KMS-11 (cell line): Measurements from ENCODE around the gene CLDN4.
A peak's percentile ranks its signal among the peaks of the same experiment; 100 is the strongest.

Source experiments
- H2AFZ ChIP-seq: fragments of 200-600 bp; sonication (generic); 2 replicates; pipeline ENCODE4 v1.6.1; 2016; ENCODE audit warnings: antibody characterized with exemption, mixed run types, low read depth
- H3K27ac ChIP-seq: fragments of 200-600 bp; sonication (generic); 2 replicates; pipeline ENCODE4 v1.6.1; 2016; ENCODE audit warnings: mild to moderate bottlenecking, mixed run types
- H3K27me3 ChIP-seq: fragments of 200-600 bp; sonication (generic); 2 replicates; pipeline ENCODE4 v1.6.1; 2017; ENCODE audit warnings: mild to moderate bottlenecking, low read depth, mixed run types, moderate library complexity; ENCODE audit not compliant: insufficient read depth
- H3K36me3 ChIP-seq: fragments of 200-600 bp; sonication (generic); 2 replicates; pipeline ENCODE4 v1.6.1; 2017; ENCODE audit warnings: mild to moderate bottlenecking, mixed run types; ENCODE audit not compliant: insufficient read depth
- H3K4me1 ChIP-seq: fragments of 200-600 bp; sonication (generic); 2 replicates; pipeline ENCODE4 v1.6.1; 2016; ENCODE audit warnings: mild to moderate bottlenecking, low read depth, mixed run types; ENCODE audit not compliant: poor library complexity, severe bottlenecking
- H3K4me2 ChIP-seq: fragments of 200-600 bp; sonication (generic); 2 replicates; pipeline ENCODE4 v1.7.0; 2016; ENCODE audit warnings: mild to moderate bottlenecking, mixed run types
- H3K4me3 ChIP-seq: fragments of 200-600 bp; sonication (generic); IDR thresholded peaks from 2 replicates; pipeline ENCODE4 v1.6.1; 2017; ENCODE audit warnings: low read depth, low read length, mixed read lengths; ENCODE audit not compliant: insufficient read depth
- H3K79me2 ChIP-seq: fragments of 200-600 bp; sonication (generic); 2 replicates; pipeline ENCODE4 v1.6.1; 2016; ENCODE audit warnings: low read depth, mixed run types; ENCODE audit not compliant: insufficient read depth
- H3K9ac ChIP-seq: fragments of 200-600 bp; sonication (generic); 2 replicates; pipeline ENCODE4 v1.6.1; 2016; ENCODE audit warnings: mild to moderate bottlenecking, mixed run types
- H4K20me1 ChIP-seq: fragments of 200-600 bp; sonication (generic); 2 replicates; pipeline ENCODE4 v1.6.1; 2016; ENCODE audit warnings: mild to moderate bottlenecking, mixed run types; ENCODE audit not compliant: insufficient read depth
- CTCF ChIP-seq: fragments of 200-600 bp; sonication (generic); conservative IDR thresholded peaks from 2 replicates; pipeline ENCODE4 v1.6.1; 2017; ENCODE audit warnings: low read depth, mild to moderate bottlenecking, antibody characterized with exemption, low read length, moderate library complexity, mixed read lengths

The CLDN4 gene

GRCh38 chr7:73847941-73848723, 17.3 kb downstream of the CLDN4 start:
- Histone ChIP-seq H3K4me3 (no peak overlapping the region), H3K79me2 (no peaks in the 10 kb centered on the region), H3K27me3 (no peaks in the 10 kb centered on the region), H3K4me2 (no peak overlapping the region; the same call in 1 of the 2 replicates), H3K4me1 (peaks cover 83% of the 10 kb centered on the region), H4K20me1 (no peaks in the 10 kb centered on the region), H2AFZ (no peak overlapping the region), H3K27ac (no peak overlapping the region), H3K9ac (no peak overlapping the region), H3K36me3 (no peaks in the 10 kb centered on the region)
- TF ChIP-seq CTCF = no peak

DNA sequence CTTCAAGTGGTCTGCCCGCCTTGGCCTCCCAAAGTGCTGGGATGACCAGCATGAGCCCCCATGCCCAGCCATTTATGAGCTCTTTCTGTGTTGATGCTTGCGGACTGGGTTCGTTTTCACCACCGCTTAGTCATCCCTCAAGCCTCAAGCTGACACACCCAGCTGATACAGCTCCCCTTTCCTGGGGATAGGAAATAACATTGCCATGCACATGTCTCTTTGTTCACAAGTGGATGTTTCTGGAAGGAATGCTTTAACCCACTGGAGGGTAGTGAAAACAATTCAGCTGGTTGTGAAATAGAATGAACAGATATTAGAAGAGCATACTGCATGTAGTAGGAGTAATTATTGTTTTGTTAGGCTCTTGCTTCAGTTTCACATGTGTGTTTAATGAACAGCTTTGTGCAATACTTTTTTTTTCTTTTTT, 20.0 kb downstream of the CLDN4 start:
- H3K79me2 ChIP-seq = no peaks in the 10 kb centered on the region
- peaks cover 7% of the 10 kb centered on the region; the same call in 1 of the 2 replicates for H3K27me3 ChIP-seq
- no peaks in the 10 kb centered on the region for H4K20me1 ChIP-seq
- H3K4me1 ChIP-seq = peaks cover 61% of the 10 kb centered on the region
- H3K9ac ChIP-seq = peak overlapping the region; percentile 52; the same call in 1 of the 2 replicates
- peak overlapping the region; percentile 67 for H3K4me2 ChIP-seq
- H3K36me3 ChIP-seq = no peaks in the 10 kb centered on the region
- TF ChIP-seq CTCF = no peak
- H3K4me3 ChIP-seq = no peak overlapping the region
- peak overlapping the region; percentile 81 for H3K27ac ChIP-seq
- H2AFZ ChIP-seq = peak overlapping the region; percentile 42; the same call in 1 of the 2 replicates

GRCh38 chr7:73851410-73852338, 20.9 kb downstream of the CLDN4 start:
- Histone ChIP-seq H3K27ac (peak overlapping the region; percentile 81), H2AFZ (peak overlapping the region; percentile 42), H3K36me3 (no peaks in the 10 kb centered on the region), H3K27me3 (peaks cover 10% of the 10 kb centered on the region; the same call in 1 of the 2 replicates), H3K4me3 (no peak overlapping the region), H3K9ac (peak overlapping the region; percentile 52; the same call in 1 of the 2 replicates), H3K4me1 (peaks cover 57% of the 10 kb centered on the region), H4K20me1 (no peaks in the 10 kb centered on the region), H3K79me2 (no peaks in the 10 kb centered on the region), H3K4me2 (peak overlapping the region; percentile 67)
- no peak for TF ChIP-seq CTCF

- H3K27ac ChIP-seq = no peak overlapping the region
- no peak overlapping the region; the same call in 1 of the 2 replicates for H2AFZ ChIP-seq
Measured at GRCh38 chr7:73852500-73852899, 21.7 kb downstream of the CLDN4 start.

More at GRCh38 chr7:73852500-73852899, 21.7 kb downstream of the CLDN4 start:
- TF ChIP-seq CTCF = no peak
- no peaks in the 10 kb centered on the region for H3K79me2 ChIP-seq
- H3K36me3 ChIP-seq = no peaks in the 10 kb centered on the region
- peak overlapping the region; percentile 43; the same call in 1 of the 2 replicates for H3K4me2 ChIP-seq
- H3K4me3 ChIP-seq = no peak overlapping the region
- peaks cover 55% of the 10 kb centered on the region for H3K4me1 ChIP-seq
- H4K20me1 ChIP-seq = no peaks in the 10 kb centered on the region
- H3K9ac ChIP-seq = no peak overlapping the region
- peaks cover 17% of the 10 kb centered on the region; the same call in 1 of the 2 replicates for H3K27me3 ChIP-seq
